H1 (cell line): Measurements from ENCODE around the gene RUFY4. TPM values are rescaled to one million over a fixed set of nuclear protein-coding genes. Genes with fewer than 3 reads are reported as not detected.

Experiments used
- CTCF ChIA-PET: fragments of 300-600 bp; sonication (Branson Sonifier 250); formaldehyde crosslinking; loops from one replicate; lab custom pipeline; 2021; ENCODE audit not compliant: partially characterized antibody; lab: Charles Lee
- POLR2A ChIA-PET: fragments of 300-600 bp; sonication (Branson Sonifier 250); formaldehyde crosslinking; loops from one replicate; lab custom pipeline; 2021; ENCODE audit warnings: inconsistent platforms; ENCODE audit not compliant: partially characterized antibody; lab: Charles Lee
- DNase-seq, 2 experiments: peaks; one replicate each; pipeline versions ENCODE4 v3.0.0 to v3.0.0-alpha.2; 2010 to 2022; ENCODE audit warnings: low spot score in 2 of 2, low read depth in 1 of 2, mixed read lengths in 1 of 2
- FAIRE-seq: peaks from 2 replicates; lab custom pipeline; 2011; peaks lifted over from hg19 to GRCh38; lab: Jason Lieb, UNC
- H2AFZ ChIP-seq: 2 replicates; pipeline ENCODE4 v1.8.1; 2012; ENCODE audit warnings: low read length, inconsistent platforms
- H2AK5ac ChIP-seq: 2 replicates; pipeline ENCODE4 v1.6.1; 2013; ENCODE audit warnings: low read depth, low read length
- H2BK120ac ChIP-seq: replicated peaks from 2 replicates; pipeline ENCODE3; 2013; ENCODE audit warnings: low read depth, low read length, inconsistent platforms
- H2BK12ac ChIP-seq: 2 replicates; pipeline ENCODE4 v1.6.1; 2013; ENCODE audit warnings: low read depth, low read length
- H2BK15ac ChIP-seq: 2 replicates; pipeline ENCODE4 v1.6.1; 2013; ENCODE audit warnings: low read length
- H2BK20ac ChIP-seq: 2 replicates; pipeline ENCODE4 v1.6.1; 2013; ENCODE audit warnings: low read length
- H2BK5ac ChIP-seq: 2 replicates; pipeline ENCODE4 v1.6.1; 2013; ENCODE audit warnings: low read depth, low read length
- H3K14ac ChIP-seq: 2 replicates; pipeline ENCODE4 v1.6.1; 2013; ENCODE audit warnings: inconsistent platforms; ENCODE audit not compliant: insufficient read length
- H3K18ac ChIP-seq: 2 replicates; pipeline ENCODE4 v1.6.1; 2013; ENCODE audit warnings: low read length; ENCODE audit errors: extremely low read depth
- H3K23ac ChIP-seq: 2 replicates; pipeline ENCODE4 v1.6.1; 2013; ENCODE audit warnings: inconsistent platforms; ENCODE audit not compliant: insufficient read length
- H3K23me2 ChIP-seq: 2 replicates; pipeline ENCODE4 v1.6.1; 2013; ENCODE audit warnings: low read depth, low read length
- H3K27ac ChIP-seq: 2 replicates; pipeline ENCODE4 v1.6.1; 2011; ENCODE audit warnings: low read depth, low read length, inconsistent platforms
- H3K27me3 ChIP-seq, 4 experiments: replicated peaks in 1 of 4; 1 replicate in 1 of 4; 2 replicates in 3 of 4; pipeline versions ENCODE4 v1.6.1 to v1.8.1; 2011 to 2013; ENCODE audit warnings: low read length in 3 of 4, mild to moderate bottlenecking in 3 of 4, inconsistent platforms in 2 of 4, mixed read lengths in 2 of 4, moderate library complexity in 1 of 4; ENCODE audit not compliant: control insufficient read depth in 3 of 4, insufficient read depth in 3 of 4; ENCODE audit errors: extremely low read depth in 1 of 4
- H3K36me3 ChIP-seq, 4 experiments: 2 replicates each; pipeline versions ENCODE4 v1.6.1 to v1.8.1; 2011 to 2013; ENCODE audit warnings: mild to moderate bottlenecking in 4 of 4, low read length in 3 of 4, moderate library complexity in 2 of 4, control low read depth in 1 of 4, inconsistent platforms in 1 of 4; ENCODE audit not compliant: insufficient read depth in 4 of 4, control insufficient read depth in 2 of 4
- H3K4ac ChIP-seq: replicated peaks from 2 replicates; pipeline ENCODE3; 2013; ENCODE audit warnings: low read length, low read depth, mixed read lengths, inconsistent platforms; ENCODE audit not compliant: insufficient read length
- H3K4me1 ChIP-seq, 4 experiments: replicated peaks in 1 of 4; 1 replicate in 1 of 4; 2 replicates in 3 of 4; pipeline versions ENCODE4 v1.6.1 to v1.8.1; 2011 to 2013; ENCODE audit warnings: low read length in 3 of 4, inconsistent platforms in 2 of 4, mixed read lengths in 1 of 4; ENCODE audit not compliant: insufficient read depth in 4 of 4, control insufficient read depth in 3 of 4
- H3K4me2 ChIP-seq, 2 experiments: 2 replicates each; pipeline versions ENCODE4 v1.6.1 to v1.8.1; 2011 to 2013; ENCODE audit warnings: low read depth in 2 of 2, low read length in 2 of 2, control low read depth in 1 of 2, inconsistent platforms in 1 of 2, mild to moderate bottlenecking in 1 of 2; ENCODE audit not compliant: insufficient read depth in 1 of 2
- H3K4me3 ChIP-seq, 4 experiments: fragments of 200-600, 300-600 bp in 1 of 4; sonication (generic), shearing (Covaris generic), sonication (Bioruptor Twin) in 1 of 4; 2 replicates each; pipeline versions ENCODE4 v1.5.1 to v1.8.1; 2011 to 2016; ENCODE audit warnings: low read length in 4 of 4, low read depth in 3 of 4, control low read depth in 2 of 4, inconsistent platforms in 2 of 4, mild to moderate bottlenecking in 2 of 4, mixed read lengths in 1 of 4, moderate library complexity in 1 of 4; ENCODE audit not compliant: insufficient read depth in 2 of 4; ENCODE audit errors: extremely low read depth in 1 of 4
- H3K56ac ChIP-seq: replicated peaks from 2 replicates; pipeline ENCODE3; 2013; ENCODE audit warnings: low read depth, mild to moderate bottlenecking, mixed read lengths, low read length, inconsistent platforms; ENCODE audit not compliant: insufficient read length
- H3K79me1 ChIP-seq: 2 replicates; pipeline ENCODE4 v1.6.1; 2013; ENCODE audit warnings: low read depth, low read length, control low read depth
- H3K79me2 ChIP-seq, 2 experiments: 2 replicates each; pipeline versions ENCODE4 v1.6.1 to v1.8.1; 2012 to 2013; ENCODE audit warnings: low read length in 2 of 2, mild to moderate bottlenecking in 2 of 2, inconsistent platforms in 1 of 2; ENCODE audit not compliant: insufficient read depth in 2 of 2, control insufficient read depth in 1 of 2
- H3K9ac ChIP-seq, 4 experiments: replicated peaks in 1 of 4; 1 replicate in 1 of 4; 2 replicates in 3 of 4; pipeline versions ENCODE4 v1.6.1 to v1.8.1; 2011 to 2013; ENCODE audit warnings: low read depth in 3 of 4, low read length in 3 of 4, control low read depth in 2 of 4, mild to moderate bottlenecking in 2 of 4, moderate library complexity in 2 of 4, inconsistent platforms in 1 of 4; ENCODE audit errors: extremely low read depth in 1 of 4
- H3K9me3 ChIP-seq, 2 experiments: 2 replicates each; pipeline versions ENCODE4 v1.6.1 to v1.8.1; 2012 to 2013; ENCODE audit warnings: mild to moderate bottlenecking in 2 of 2, moderate library complexity in 2 of 2, control low read depth in 1 of 2, inconsistent platforms in 1 of 2, low read depth in 1 of 2, low read length in 1 of 2, mixed read lengths in 1 of 2; ENCODE audit not compliant: insufficient read depth in 2 of 2
- H4K20me1 ChIP-seq, 2 experiments: replicated peaks in 1 of 2; 2 replicates each; pipeline versions ENCODE3 to v1.8.1; 2011 to 2013; ENCODE audit warnings: inconsistent platforms in 2 of 2, low read length in 2 of 2, mild to moderate bottlenecking in 1 of 2; ENCODE audit not compliant: insufficient read depth in 2 of 2, control insufficient read depth in 1 of 2
- H4K5ac ChIP-seq: 2 replicates; pipeline ENCODE4 v1.6.1; 2013; ENCODE audit warnings: low read length, low read depth, mixed read lengths, inconsistent platforms; ENCODE audit not compliant: insufficient read length
- H4K8ac ChIP-seq: 2 replicates; pipeline ENCODE4 v1.8.0; 2013; ENCODE audit warnings: mild to moderate bottlenecking, moderate library complexity, low read length, inconsistent platforms; ENCODE audit not compliant: insufficient read depth; ENCODE audit errors: extremely low read depth
- H4K91ac ChIP-seq: replicated peaks from 2 replicates; pipeline ENCODE3; 2013; ENCODE audit warnings: low read length, mixed read lengths, inconsistent platforms; ENCODE audit not compliant: insufficient read length
- ASH2L ChIP-seq: fragments of 200-600, 300-600 bp; sonication (generic); IDR thresholded peaks from one replicate; pipeline ENCODE4 v1.7.1; 2017; ENCODE audit warnings: low read length
- ATF3 ChIP-seq: IDR thresholded peaks from 2 replicates; pipeline ENCODE4 v1.6.1; 2011; ENCODE audit warnings: low read depth, mild to moderate bottlenecking, low read length; ENCODE audit not compliant: insufficient read depth
- CEBPB ChIP-seq: IDR thresholded peaks from 2 replicates; pipeline ENCODE4 v1.6.1; 2012; ENCODE audit warnings: low read depth, low read length
- CHD1 ChIP-seq: IDR thresholded peaks from 2 replicates; pipeline ENCODE4 v1.6.1; 2012; ENCODE audit warnings: low read depth, low read length, improper control_type of control experiment
- GABPA ChIP-seq: IDR thresholded peaks from 2 replicates; pipeline ENCODE4 v1.6.1; 2011; ENCODE audit warnings: mild to moderate bottlenecking, low read length, moderate library complexity, borderline replicate concordance; ENCODE audit not compliant: insufficient read depth
- KDM5A ChIP-seq: fragments of 200-600 bp; IDR thresholded peaks from 2 replicates; pipeline ENCODE4 v1.7.1; 2012; ENCODE audit warnings: mild to moderate bottlenecking, low read length, inconsistent platforms, mixed read lengths
- POU5F1 ChIP-seq: IDR thresholded peaks from 2 replicates; pipeline ENCODE4 v1.6.1; 2011; ENCODE audit warnings: low read depth, mild to moderate bottlenecking, low read length, moderate library complexity
- RXRA ChIP-seq: IDR thresholded peaks from 2 replicates; pipeline ENCODE4 v1.6.1; 2011; ENCODE audit warnings: low read depth, mild to moderate bottlenecking, low read length, moderate library complexity; ENCODE audit not compliant: insufficient read depth
- SP4 ChIP-seq: IDR thresholded peaks from 2 replicates; pipeline ENCODE4 v1.6.1; 2012; ENCODE audit warnings: low read length, inconsistent platforms
- USF2 ChIP-seq: IDR thresholded peaks from 2 replicates; pipeline ENCODE4 v1.6.1; 2011; ENCODE audit warnings: low read length, improper control_type of control experiment
- YY1 ChIP-seq: IDR thresholded peaks from 2 replicates; pipeline ENCODE4 v1.6.1; 2011; ENCODE audit warnings: low read depth, mild to moderate bottlenecking, low read length
- WGBS, 2 experiments: shearing (Covaris generic) in 1 of 2; methylation state at CpG; one replicate each; pipeline versions ENCODE4 v1.1.6 to v1.1.7; 2013 to 2015; ENCODE audit warnings: low lambda C conversion rate in 2 of 2, mixed read lengths in 2 of 2, inconsistent platforms in 1 of 2, low coverage in 1 of 2, missing lambda C conversion rate in 1 of 2; ENCODE audit not compliant: insufficient replicate concordance in 2 of 2, insufficient coverage in 1 of 2, insufficient read length in 1 of 2; ENCODE audit errors: extremely low coverage in 1 of 2, missing lambda C conversion rate in 1 of 2; 5-methylcytosine and 5-hydroxymethylcytosine counted together
- polyA plus RNA-seq, 7 experiments: library from polyadenylated mRNA; depleted of rRNA in 3 of 7; stranded (reverse) in 5 of 7; unstranded in 2 of 7; fragments of >200 nt in 5 of 7; fragments of 200-250 nt in 2 of 7; gene quantifications; 1 replicate in 5 of 7; 2 replicates in 1 of 7; 4 replicates in 1 of 7; pipeline versions ENCODE4 v1.2.1 to v1.2.3, GENCODE V29; 2011 to 2013; ENCODE audit warnings: missing spikeins in 2 of 7, mixed read lengths in 2 of 7
- total RNA-seq: library from RNA; stranded (reverse); fragmentation: NEBNext Ultra II Directional; extraction: Animal tissue kit (Norgen Biotek cat#: 25700); gene quantifications from 2 replicates; pipeline ENCODE4 v1.2.1, GENCODE V29; 2021
- TF ChIP-seq, protein P1 (sequence below): IDR thresholded peaks from 2 replicates; pipeline ENCODE4 v1.6.1; 2012; ENCODE audit warnings: low read length, inconsistent platforms

Gene RUFY4
- total and polyA plus RNA-seq, 2 of the 8 experiments (the other 6 are each of a cell fraction or from before 2014, with no cell fraction given), result 0.32 to 0.38 TPM

DNA sequence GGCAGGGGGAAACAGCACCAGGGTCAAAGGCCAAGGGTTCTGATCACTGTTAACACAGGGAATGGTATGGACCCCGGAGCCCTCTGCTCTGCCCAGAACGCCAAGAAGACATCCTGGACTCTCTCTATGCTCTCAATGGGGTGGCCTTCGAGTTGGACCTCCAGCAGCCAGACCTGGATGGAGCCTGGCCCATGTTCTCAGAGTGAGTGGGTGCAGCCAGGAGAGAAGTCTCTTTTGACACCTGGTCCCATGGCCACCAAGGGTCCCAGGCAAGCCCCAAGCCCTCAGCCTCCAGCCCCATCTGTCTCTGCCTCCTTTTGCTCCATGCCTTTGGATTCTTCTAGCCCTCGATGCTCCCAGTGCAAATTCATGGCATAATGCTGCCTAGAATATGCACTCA lies 4.1 kb downstream of the RUFY4 start:
- H4K8ac ChIP-seq, result no peak overlapping the region
- no peak overlapping the region for H2BK5ac ChIP-seq
- no peaks in the 10 kb centered on the region for H3K79me2 ChIP-seq
- no peak overlapping the region for H2AFZ ChIP-seq
- POLR2A ChIA-PET, result no interaction called here
- no peak overlapping the region for H3K14ac ChIP-seq
- no peak overlapping the region for H2BK120ac ChIP-seq
- no peak overlapping the region for H3K18ac ChIP-seq
- no peak for DNase-seq
- H2BK20ac ChIP-seq, result no peak overlapping the region
- H3K4ac ChIP-seq, result no peak overlapping the region
- no peak overlapping the region for H3K4me2 ChIP-seq
- H3K4me3 ChIP-seq, result no peak overlapping the region
- H3K4me1 ChIP-seq, result peaks cover 0 to 11% (median 5%) of the 10 kb centered on the region in 4 experiments; a peak in 4 of 7 replicates
- no peaks in the 10 kb centered on the region for H3K36me3 ChIP-seq
- H4K91ac ChIP-seq, result no peak overlapping the region
- no peak overlapping the region for H3K27ac ChIP-seq
- no peak overlapping the region for H3K56ac ChIP-seq
- H3K23ac ChIP-seq, result no peak overlapping the region
- H3K79me1 ChIP-seq, result no peaks in the 10 kb centered on the region
- no peak overlapping the region for H2AK5ac ChIP-seq
- H4K5ac ChIP-seq, result no peak overlapping the region
- H3K9ac ChIP-seq, result no peak overlapping the region
- no peak overlapping the region for H2BK15ac ChIP-seq
- H3K27me3 ChIP-seq, result peaks cover 0 to 4% (median 2%) of the 10 kb centered on the region in 4 experiments; a peak in 4 of 7 replicates
- CTCF ChIA-PET, result interaction anchor here (0.7 to 4.6 kb wide), 21 partner anchors 8 to 294 kb away, joined by 3 to 19 read pairs (median 4); no protein-coding TSS in a partner anchor
- H2BK12ac ChIP-seq, result no peak overlapping the region
- no peaks in the 10 kb centered on the region for H4K20me1 ChIP-seq
- WGBS, 2 experiments, result 90% methylated on average over 4 of the region's 4 CpGs; no CpG with 5 or more reads in 1 of the 2 experiments
- H3K23me2 ChIP-seq, result no peaks in the 10 kb centered on the region
- no peak for FAIRE-seq
- H3K9me3 ChIP-seq, result no peaks in the 10 kb centered on the region
- no peak for TF ChIP-seq ASH2L
- no peak for TF ChIP-seq RXRA
- no peak for TF ChIP-seq CHD1
- TF ChIP-seq, protein P1, sequence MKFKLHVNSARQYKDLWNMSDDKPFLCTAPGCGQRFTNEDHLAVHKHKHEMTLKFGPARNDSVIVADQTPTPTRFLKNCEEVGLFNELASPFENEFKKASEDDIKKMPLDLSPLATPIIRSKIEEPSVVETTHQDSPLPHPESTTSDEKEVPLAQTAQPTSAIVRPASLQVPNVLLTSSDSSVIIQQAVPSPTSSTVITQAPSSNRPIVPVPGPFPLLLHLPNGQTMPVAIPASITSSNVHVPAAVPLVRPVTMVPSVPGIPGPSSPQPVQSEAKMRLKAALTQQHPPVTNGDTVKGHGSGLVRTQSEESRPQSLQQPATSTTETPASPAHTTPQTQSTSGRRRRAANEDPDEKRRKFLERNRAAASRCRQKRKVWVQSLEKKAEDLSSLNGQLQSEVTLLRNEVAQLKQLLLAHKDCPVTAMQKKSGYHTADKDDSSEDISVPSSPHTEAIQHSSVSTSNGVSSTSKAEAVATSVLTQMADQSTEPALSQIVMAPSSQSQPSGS, result no peak
- no peak for TF ChIP-seq ATF3
- TF ChIP-seq SP4, result no peak
- no peak for TF ChIP-seq POU5F1
- no peak for TF ChIP-seq YY1
- no peak for TF ChIP-seq GABPA
- TF ChIP-seq CEBPB, result no peak
- no peak for TF ChIP-seq USF2
- TF ChIP-seq KDM5A, result no peak
